GM10248 (cell line): Measurements from ENCODE around the gene SLC7A5.
A peak's percentile ranks its signal among the peaks of the same experiment; 100 is the strongest.
"Not testable (repeated sequence)": the region's sequence is repeated elsewhere in the genome, so short reads cannot be mapped to it uniquely, and the experiment has no call there.

Source experiments
- CTCF ChIA-PET: fragments of 300-600 bp; sonication (Branson Sonifier 250); formaldehyde crosslinking; extraction: SDS; loops from one replicate; lab custom pipeline; 2021; ENCODE audit warnings: antibody characterized with exemption; lab: Yijun Ruan, JAX
- POLR2A ChIA-PET: fragments of 350-650 bp; sonication (Branson Sonifier 250); formaldehyde crosslinking; extraction: SDS; loops from one replicate; lab custom pipeline; 2020; ENCODE audit warnings: antibody characterized with exemption; lab: Yijun Ruan, JAX
- DNase-seq: peaks from one replicate; pipeline ENCODE4 v3.0.0; 2012; ENCODE audit errors: extremely low spot score
- CTCF ChIP-seq: IDR thresholded peaks from 2 replicates; pipeline ENCODE4 v1.5.1; 2012; ENCODE audit warnings: mild to moderate bottlenecking, low read depth; ENCODE audit errors: extremely low read depth, missing control alignments, control extremely low read depth

The SLC7A5 gene

GRCh38 chr16:87812200-87812656, 57.1 kb downstream of the SLC7A5 start:
- no peak for TF ChIP-seq CTCF
- CTCF ChIA-PET = interaction anchor here (2.9 to 14.2 kb wide), 3 partner anchors 32 to 59 kb away, joined by 8 to 132 read pairs (median 32); no protein-coding TSS in a partner anchor

GRCh38 chr16:87811454-87811853, 57.9 kb downstream of the SLC7A5 start:
- CTCF ChIA-PET = interaction anchor here (1.2 to 14.2 kb wide), 4 partner anchors 14 to 60 kb away, joined by 3 to 132 read pairs (median 20); no protein-coding TSS in a partner anchor
- DNase-seq, POLR2A ChIA-PET: not testable (repeated sequence)

More at GRCh38 chr16:87812200-87812656, 57.1 kb downstream of the SLC7A5 start:
- no peak for DNase-seq
- POLR2A ChIA-PET = no interaction called here

- peak; percentile 78 for DNase-seq
- POLR2A ChIA-PET = interaction anchor here (1.9 kb wide), 1 partner anchor 29 kb away, joined by 6 read pairs; no protein-coding TSS in a partner anchor
- TF ChIP-seq CTCF = no peak
- CTCF ChIA-PET = interaction anchor here (1.0 to 14.2 kb wide), 7 partner anchors 11 to 62 kb away, joined by 3 to 132 read pairs (median 5); no protein-coding TSS in a partner anchor
These were observed 60.0 kb downstream of the SLC7A5 start for GRCh38 chr16:87809150-87809902.

- DNase-seq = no peak
- ChIA-PET POLR2A (interaction anchor here (0.5 kb wide), 1 partner anchor 664 kb away, joined by 5 read pairs; no protein-coding TSS in a partner anchor), CTCF (interaction anchor here (1.0 to 14.2 kb wide), 10 partner anchors 17 to 67 kb away, joined by 4 to 132 read pairs (median 4); no protein-coding TSS in a partner anchor)
- no peak for TF ChIP-seq CTCF
These were observed 61.2 kb downstream of the SLC7A5 start for GRCh38 chr16:87808108-87808507.

GRCh38 chr16:87806641-87807546, 62.4 kb downstream of the SLC7A5 start:
- TF ChIP-seq CTCF = no peak
- no peak for DNase-seq
- ChIA-PET CTCF (interaction anchor here (1.2 to 14.2 kb wide), 10 partner anchors 17 to 68 kb away, joined by 3 to 132 read pairs (median 4); partner anchors contain the start of gene KLHDC4), POLR2A (interaction anchor here (1.3 kb wide), 1 partner anchor 62 kb away, joined by 10 read pairs; the partner anchor contains the start of gene SLC7A5)

- POLR2A ChIA-PET = interaction anchor here (1.3 kb wide), 1 partner anchor 63 kb away, joined by 10 read pairs; the partner anchor contains the start of gene SLC7A5
- no peak for TF ChIP-seq CTCF
- CTCF ChIA-PET = interaction anchor here (1.2 to 14.2 kb wide), 7 partner anchors 14 to 65 kb away, joined by 3 to 132 read pairs (median 6); partner anchors contain the start of gene KLHDC4
- no peak for DNase-seq
These were observed 63.1 kb downstream of the SLC7A5 start for GRCh38 chr16:87806261-87806640.
